ENCODE data around the gene MRPL30. TPM values are rescaled to one million over a fixed set of nuclear protein-coding genes. Genes with fewer than 3 reads are reported as not detected.

The MRPL30 gene
- total RNA-seq, 1 donor from 2014 or later, result 110 TPM

DNA sequence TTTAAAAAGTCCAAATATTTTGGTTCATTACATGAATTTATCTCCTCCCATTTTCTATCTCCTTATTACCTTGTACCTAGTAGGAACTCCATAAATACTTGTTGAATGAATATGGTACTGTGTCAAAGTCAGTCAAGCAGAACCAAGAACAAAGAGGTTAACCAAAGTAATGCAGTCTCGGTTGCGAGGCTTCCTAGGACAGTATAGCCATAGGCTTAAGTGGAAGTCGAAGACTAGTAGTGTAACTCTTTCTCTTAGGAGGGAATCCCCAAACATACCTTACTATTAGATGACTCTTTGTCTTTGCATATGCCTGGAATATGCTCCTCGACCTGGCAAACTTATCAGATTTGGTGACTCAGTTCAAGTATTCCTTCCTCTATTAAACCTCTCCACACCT is 21.4 kb upstream of the MRPL30 start:
- Histone ChIP-seq H3K79me2 (ENCODE audit: low read depth) (peaks cover 11% of the 10 kb centered on the region), H2AFZ (replicated peaks) (no peak overlapping the region), H3K36me3 (no peaks in the 10 kb centered on the region), H3F3A (ENCODE audit: low read depth) (peaks cover 5% of the 10 kb centered on the region), H3K4me2 (no peak overlapping the region), H3K9ac (no peak overlapping the region), H3K9me3 (ENCODE audit: low read depth) (no peaks in the 10 kb centered on the region), H3K27me3 (no peaks in the 10 kb centered on the region), H4K20me1 (ENCODE audit: low read depth) (no peaks in the 10 kb centered on the region), H3K27ac (no peak overlapping the region), H3K4me3 (no peak overlapping the region), H3K4me1 (no peaks in the 10 kb centered on the region)
- Mint-ChIP-seq H3K4me3 (no peak overlapping the region), H3K27ac (no peak overlapping the region), H3K9me3 (no peaks in the 10 kb centered on the region), H3K4me1 (peaks cover 12% of the 10 kb centered on the region), H3K27me3 (ENCODE audit: insufficient read depth, low read depth) (peaks cover 3% of the 10 kb centered on the region), H3K36me3 (peaks cover 2% of the 10 kb centered on the region)
- TF ChIP-seq EZH2 (IDR thresholded peaks at IDR 0.05) (no peak), EZH2phosphoT487 (IDR thresholded peaks at IDR 0.05) (no peak)
- TF ChIP-seq, protein P1, sequence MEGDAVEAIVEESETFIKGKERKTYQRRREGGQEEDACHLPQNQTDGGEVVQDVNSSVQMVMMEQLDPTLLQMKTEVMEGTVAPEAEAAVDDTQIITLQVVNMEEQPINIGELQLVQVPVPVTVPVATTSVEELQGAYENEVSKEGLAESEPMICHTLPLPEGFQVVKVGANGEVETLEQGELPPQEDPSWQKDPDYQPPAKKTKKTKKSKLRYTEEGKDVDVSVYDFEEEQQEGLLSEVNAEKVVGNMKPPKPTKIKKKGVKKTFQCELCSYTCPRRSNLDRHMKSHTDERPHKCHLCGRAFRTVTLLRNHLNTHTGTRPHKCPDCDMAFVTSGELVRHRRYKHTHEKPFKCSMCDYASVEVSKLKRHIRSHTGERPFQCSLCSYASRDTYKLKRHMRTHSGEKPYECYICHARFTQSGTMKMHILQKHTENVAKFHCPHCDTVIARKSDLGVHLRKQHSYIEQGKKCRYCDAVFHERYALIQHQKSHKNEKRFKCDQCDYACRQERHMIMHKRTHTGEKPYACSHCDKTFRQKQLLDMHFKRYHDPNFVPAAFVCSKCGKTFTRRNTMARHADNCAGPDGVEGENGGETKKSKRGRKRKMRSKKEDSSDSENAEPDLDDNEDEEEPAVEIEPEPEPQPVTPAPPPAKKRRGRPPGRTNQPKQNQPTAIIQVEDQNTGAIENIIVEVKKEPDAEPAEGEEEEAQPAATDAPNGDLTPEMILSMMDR (IDR thresholded peaks at IDR 0.05), result no peak
- DNase-seq (ENCODE audit: low spot score), result no peak

DNA sequence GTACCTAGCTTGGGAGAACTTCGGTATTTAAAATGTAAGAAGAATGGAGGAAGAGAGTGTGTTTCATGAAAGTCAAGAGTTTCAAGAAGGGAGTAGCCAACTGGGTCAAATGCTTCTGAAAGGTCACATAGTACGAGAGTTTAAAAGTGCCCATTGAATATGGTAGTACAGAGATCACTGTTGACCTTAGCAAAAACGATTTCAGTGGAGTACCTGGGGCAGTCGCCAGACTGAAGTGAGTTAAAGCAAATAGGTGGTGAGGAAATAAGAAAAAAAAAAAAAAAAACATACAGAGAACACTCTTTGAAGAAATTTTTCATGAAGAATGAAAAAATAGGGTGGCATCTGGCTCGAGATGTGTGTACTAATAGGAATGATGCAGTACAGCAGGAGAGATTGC is 14.8 kb upstream of the MRPL30 start:
- no peaks in the 10 kb centered on the region for H3K36me3 Mint-ChIP-seq
- TF ChIP-seq, protein P1 (IDR thresholded peaks at IDR 0.05), result no peak
- TF ChIP-seq EZH2 (IDR thresholded peaks at IDR 0.05), result no peak
- H3K9me3 Mint-ChIP-seq, result no peaks in the 10 kb centered on the region
- H3K27me3 ChIP-seq, result no peaks in the 10 kb centered on the region
- no peaks in the 10 kb centered on the region for H3K4me1 ChIP-seq
- H3K27ac ChIP-seq, result no peak overlapping the region
- no peaks in the 10 kb centered on the region for H4K20me1 ChIP-seq (ENCODE audit: low read depth)
- no peaks in the 10 kb centered on the region for H3K27me3 Mint-ChIP-seq (ENCODE audit: insufficient read depth, low read depth)
- H3K4me1 Mint-ChIP-seq, result no peaks in the 10 kb centered on the region
- no peak overlapping the region for H3K4me2 ChIP-seq
- H3K9ac ChIP-seq, result no peak overlapping the region
- no peak overlapping the region for H3K4me3 ChIP-seq
- no peak overlapping the region for H3K4me3 Mint-ChIP-seq
- DNase-seq (ENCODE audit: low spot score), result no peak
- no peaks in the 10 kb centered on the region for H3K9me3 ChIP-seq (ENCODE audit: low read depth)
- no peak overlapping the region for H3K27ac Mint-ChIP-seq
- H3K36me3 ChIP-seq, result peaks cover 8% of the 10 kb centered on the region
- no peaks in the 10 kb centered on the region for H3K79me2 ChIP-seq (ENCODE audit: low read depth)
- H3F3A ChIP-seq (ENCODE audit: low read depth), result no peaks in the 10 kb centered on the region
- H2AFZ ChIP-seq (replicated peaks), result no peak overlapping the region

DNA sequence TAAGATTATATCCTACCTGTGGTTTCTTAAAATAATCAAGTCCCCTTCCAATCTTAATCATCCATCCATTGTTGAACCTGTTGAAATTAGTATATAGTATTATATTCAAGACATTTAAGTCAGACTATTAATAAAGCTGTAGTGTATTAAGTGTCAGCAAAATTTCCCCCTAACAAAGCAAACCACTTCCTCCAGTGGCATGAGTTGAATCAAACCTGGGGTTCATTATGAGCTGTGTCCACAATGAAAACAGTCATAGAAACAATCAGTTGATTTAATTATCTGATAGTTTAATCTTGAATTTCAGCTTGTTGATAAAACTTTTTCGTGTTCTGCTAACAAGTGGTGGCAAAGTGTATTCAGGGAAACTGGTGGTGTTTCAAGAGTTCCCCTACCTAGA is 11.4 kb upstream of the MRPL30 start:
- H3K4me1 ChIP-seq, result no peaks in the 10 kb centered on the region
- Mint-ChIP-seq H3K9me3 (no peaks in the 10 kb centered on the region), H3K27ac (no peak overlapping the region), H3K4me1 (no peaks in the 10 kb centered on the region), H3K4me3 (no peak overlapping the region), H3K27me3 (ENCODE audit: insufficient read depth, low read depth) (no peaks in the 10 kb centered on the region), H3K36me3 (no peaks in the 10 kb centered on the region)
- H3K79me2 ChIP-seq (ENCODE audit: low read depth), result no peaks in the 10 kb centered on the region
- no peak overlapping the region for H3K4me2 ChIP-seq
- no peak for DNase-seq (ENCODE audit: low spot score)
- no peak overlapping the region for H2AFZ ChIP-seq (replicated peaks)
- TF ChIP-seq EZH2 (IDR thresholded peaks at IDR 0.05) (no peak), EZH2phosphoT487 (IDR thresholded peaks at IDR 0.05) (no peak)
- TF ChIP-seq, protein P1 (IDR thresholded peaks at IDR 0.05), result no peak
- H3K9ac ChIP-seq, result no peak overlapping the region
- H3K9me3 ChIP-seq (ENCODE audit: low read depth), result no peaks in the 10 kb centered on the region
- H4K20me1 ChIP-seq (ENCODE audit: low read depth), result no peaks in the 10 kb centered on the region
- no peak overlapping the region for H3K4me3 ChIP-seq
- peaks cover 8% of the 10 kb centered on the region for H3K36me3 ChIP-seq
- H3F3A ChIP-seq (ENCODE audit: low read depth), result no peaks in the 10 kb centered on the region
- no peaks in the 10 kb centered on the region for H3K27me3 ChIP-seq
- no peak overlapping the region for H3K27ac ChIP-seq

Data from neural progenitor cell (in vitro differentiated cells).